Smooth muscle cell of trachea (primary cell): ENCODE data around the gene SELENOW. TPM values are rescaled to one million over a fixed set of nuclear protein-coding genes. Genes with fewer than 3 reads are reported as not detected.

Experiments
- total RNA-seq: library from RNA; depleted of rRNA; stranded (reverse); fragments of >200 nt; gene quantifications from 2 replicates; pipeline ENCODE4 v1.2.1, GENCODE V29; 2014

The SELENOW gene
- 217 and 234 TPM in 2 replicates for total RNA-seq

GRCh38 chr19:47778049-47778953, at the start of gene SELENOW:
SELENOW (plus strand) TSS chr19:47778703; CDS start chr19:47778786, 83 bp downstream.

DNA sequence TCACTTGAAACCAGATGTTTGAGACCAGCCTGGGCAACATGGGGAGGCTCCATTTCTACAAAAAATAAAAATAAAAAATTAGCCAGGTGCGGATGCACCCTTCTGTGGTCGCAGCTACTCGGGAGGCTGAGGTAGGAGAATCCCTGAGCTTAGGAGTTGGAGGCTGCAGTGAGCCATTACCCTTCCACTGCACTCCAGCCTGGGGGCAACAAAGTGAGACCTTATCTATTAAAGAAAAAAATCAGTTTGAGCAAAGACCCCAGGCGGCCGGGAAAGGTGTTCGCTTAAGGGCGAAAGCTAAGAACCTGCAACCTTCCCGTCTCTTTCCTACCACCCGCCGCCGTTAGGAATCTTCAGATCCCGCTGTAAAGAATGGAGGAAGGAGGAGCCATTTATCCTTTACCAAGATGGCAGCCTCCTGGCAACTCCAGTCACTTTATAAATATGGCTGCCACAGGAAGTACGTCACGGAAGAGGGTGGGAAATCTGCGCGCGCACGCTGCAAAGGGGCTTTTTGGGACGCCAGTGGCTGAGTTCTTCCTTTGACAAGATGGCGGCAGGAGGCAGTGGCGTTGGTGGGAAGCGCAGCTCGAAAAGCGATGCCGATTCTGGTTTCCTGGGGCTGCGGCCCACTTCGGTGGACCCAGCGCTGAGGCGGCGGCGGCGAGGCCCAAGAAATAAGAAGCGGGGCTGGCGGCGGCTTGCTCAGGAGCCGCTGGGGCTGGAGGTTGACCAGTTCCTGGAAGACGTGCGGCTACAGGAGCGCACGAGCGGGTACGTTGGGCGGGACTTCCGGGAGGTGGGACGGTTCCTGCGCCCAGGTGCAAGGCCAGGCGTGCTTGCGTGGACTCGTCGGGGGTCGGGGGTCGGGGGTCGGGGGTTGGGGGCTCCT, 33.2 kb upstream of the SELENOW start, which contains the start of gene NOP53:
Gene NOP53 (plus strand): TSS at position 537 of the 892 bp plus-strand sequence. CDS start 14 bp downstream, at position 551.

DNA sequence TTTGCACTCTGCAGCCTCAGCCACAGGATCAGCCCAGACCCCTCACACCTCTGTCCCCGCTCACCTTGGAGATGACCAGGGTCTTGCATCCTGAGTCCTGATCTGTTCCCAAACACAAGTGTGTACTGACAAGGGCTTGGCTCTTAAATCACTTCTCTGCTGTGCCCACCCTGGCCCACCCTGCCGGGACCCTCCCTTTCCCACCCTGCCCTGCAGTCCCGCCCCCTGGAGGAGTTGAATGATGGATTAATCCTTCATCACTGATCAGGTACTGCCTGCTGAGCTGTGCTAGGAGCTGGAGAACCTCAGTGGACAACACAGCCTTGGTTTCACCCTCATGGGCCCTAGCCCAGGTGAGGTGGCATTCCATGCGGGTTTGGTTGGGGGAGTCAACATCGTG, 25.9 kb downstream of the SELENOW start, which contains the start of gene TPRX1:
Gene TPRX1 (minus strand): TSS at position 101 of the 400 bp plus-strand sequence. CDS start 12 bp downstream, at position 89.

GRCh38 chr19:47821460-47822020, 43.0 kb downstream of the SELENOW start, which contains the start of gene CRX:
CRX (plus strand) TSS chr19:47821937; CDS start chr19:47834444, 12,507 bp downstream.

Other genes starting within 250 kb of the SELENOW start
- gene ZNF541, start 205.6 kb upstream of the SELENOW start, total RNA-seq, result under 0.01 TPM in 1 of 2 replicates, not detected in the other
- 5.8 and 10.3 TPM in 2 replicates for gene BICRA, start 169.6 kb upstream of the SELENOW start, total RNA-seq
- gene EHD2, start 65.3 kb upstream of the SELENOW start, total RNA-seq, result 244 and 347 TPM in 2 replicates
- 71.7 and 79.7 TPM in 2 replicates for gene NOP53, start 33.2 kb upstream of the SELENOW start, total RNA-seq
- not detected in 2 replicates for gene TPRX1, start 25.8 kb downstream of the SELENOW start, total RNA-seq
- not detected in 2 replicates for gene CRX, start 43.2 kb downstream of the SELENOW start, total RNA-seq
- gene TPRX2, start 80.5 kb downstream of the SELENOW start, total RNA-seq, result not detected in 2 replicates
- gene SULT2A1, start 107.6 kb downstream of the SELENOW start, total RNA-seq, result not detected in 2 replicates
- gene BSPH1, start 213.5 kb downstream of the SELENOW start, total RNA-seq, result not detected in 2 replicates
- not detected in 2 replicates for gene ELSPBP1, start 215.9 kb downstream of the SELENOW start, total RNA-seq